Measurements from ENCODE around the gene YES1. TPM values are rescaled to one million over a fixed set of nuclear protein-coding genes. Genes with fewer than 3 reads are reported as not detected.
"Not testable (repeated sequence)": the region's sequence is repeated elsewhere in the genome, so short reads cannot be mapped to it uniquely, and the experiment has no call there.

YES1 gene
- polyA plus RNA-seq, 3 donors = 72.4 to 74.5 (median 74.2) TPM

GRCh38 chr18:825891-826585 is 14.0 kb upstream of the YES1 start:
- DNase-seq (ENCODE audit: low read depth in 3 of 3, low spot score in 2 of 3) = no peak

- DNase-seq (ENCODE audit: low read depth in 3 of 3, low spot score in 2 of 3) = no peak
Observed at GRCh38 chr18:824179-824578, 12.1 kb upstream of the YES1 start.

- no peak for DNase-seq (ENCODE audit: low read depth in 3 of 3, low spot score in 2 of 3)
Observed at GRCh38 chr18:820591-821165, 8.6 kb upstream of the YES1 start.

GRCh38 chr18:816869-817268 is 4.8 kb upstream of the YES1 start:
- no peak for DNase-seq (ENCODE audit: low read depth in 3 of 3, low spot score in 2 of 3)

- DNase-seq (ENCODE audit: low read depth in 3 of 3, low spot score in 2 of 3) = no peak
Observed at GRCh38 chr18:816088-816653, 4.1 kb upstream of the YES1 start.

- no peak for DNase-seq (ENCODE audit: low read depth in 3 of 3, low spot score in 2 of 3)
Observed at GRCh38 chr18:815353-815752, 3.3 kb upstream of the YES1 start.

- DNase-seq (ENCODE audit: low read depth in 3 of 3, low spot score in 2 of 3) = no peak
Observed at GRCh38 chr18:814300-815084, 2.5 kb upstream of the YES1 start.

GRCh38 chr18:813172-814071 is 1.4 kb upstream of the YES1 start:
- DNase-seq (ENCODE audit: low read depth in 3 of 3, low spot score in 2 of 3) = no peak

GRCh38 chr18:812376-813171 is 532 bp upstream of the YES1 start:
- DNase-seq (ENCODE audit: low read depth in 3 of 3, low spot score in 2 of 3) = peak in 2 of 3 donors; percentile 72 to 75

- DNase-seq (ENCODE audit: low read depth in 3 of 3, low spot score in 2 of 3) = no peak
Observed at GRCh38 chr18:811182-811891, 705 bp downstream of the YES1 start.

- no peak for DNase-seq (ENCODE audit: low read depth in 3 of 3, low spot score in 2 of 3)
Observed at GRCh38 chr18:809985-810642, 1.9 kb downstream of the YES1 start.

- not testable (repeated sequence) for DNase-seq (ENCODE audit: low read depth in 3 of 3, low spot score in 2 of 3)
Observed at GRCh38 chr18:809228-809627, 2.8 kb downstream of the YES1 start.

GRCh38 chr18:808502-808901 is 3.5 kb downstream of the YES1 start:
- no peak for DNase-seq (ENCODE audit: low read depth in 3 of 3, low spot score in 2 of 3)

- DNase-seq (ENCODE audit: low read depth in 3 of 3, low spot score in 2 of 3) = no peak
Observed at GRCh38 chr18:808086-808485, 4.0 kb downstream of the YES1 start.

GRCh38 chr18:805755-806110 is 6.3 kb downstream of the YES1 start:
- DNase-seq (ENCODE audit: low read depth in 3 of 3, low spot score in 2 of 3) = no peak

GRCh38 chr18:805008-805754 is 6.9 kb downstream of the YES1 start:
- no peak for DNase-seq (ENCODE audit: low read depth in 3 of 3, low spot score in 2 of 3)

- DNase-seq (ENCODE audit: low read depth in 3 of 3, low spot score in 2 of 3) = no peak
Observed at GRCh38 chr18:801137-801536, 10.9 kb downstream of the YES1 start.

GRCh38 chr18:799943-800342 is 12.1 kb downstream of the YES1 start:
- no peak for DNase-seq (ENCODE audit: low read depth in 3 of 3, low spot score in 2 of 3)
